Neural cell (in vitro differentiated cells): ENCODE results near the gene CC2D1A. TPM values are rescaled to one million over a fixed set of nuclear protein-coding genes. Genes with fewer than 3 reads are reported as not detected.

Experiments
- H2AFZ ChIP-seq: fragments of 200-600, 300-800 bp; sonication (generic), shearing (Covaris generic); 2 replicates; pipeline ENCODE4 v1.6.0; 2014; ENCODE audit warnings: low read depth, mild to moderate bottlenecking, antibody characterized with exemption, low read length, moderate library complexity
- H3F3A ChIP-seq: fragments of 200-600 bp; shearing (Covaris generic); 2 replicates; pipeline ENCODE4 v1.6.1; 2016; ENCODE audit warnings: mild to moderate bottlenecking, moderate library complexity, mixed read lengths, antibody characterized with exemption, low read length; ENCODE audit not compliant: insufficient read depth, poor library complexity, severe bottlenecking
- H3K27ac ChIP-seq: fragments of 200-600, 300-800 bp; sonication (generic), shearing (Covaris generic); 2 replicates; pipeline ENCODE4 v1.5.1; 2014; ENCODE audit warnings: mild to moderate bottlenecking, low read length, moderate library complexity
- H3K27me3 ChIP-seq: fragments of 300-800, 200-600 bp; sonication (generic), shearing (Covaris generic); 2 replicates; pipeline ENCODE4 v1.6.0; 2014; ENCODE audit warnings: mild to moderate bottlenecking, low read depth, low read length, moderate library complexity; ENCODE audit not compliant: insufficient read depth
- H3K36me3 ChIP-seq: fragments of 300-800, 200-600 bp; sonication (generic), shearing (Covaris generic); 2 replicates; pipeline ENCODE4 v1.5.1; 2014; ENCODE audit warnings: mild to moderate bottlenecking, antibody characterized with exemption, low read length, moderate library complexity; ENCODE audit not compliant: insufficient read depth
- H3K4me2 ChIP-seq: fragments of 300-800, 200-600 bp; sonication (generic), shearing (Covaris generic); 2 replicates; pipeline ENCODE4 v1.6.0; 2014; ENCODE audit warnings: mild to moderate bottlenecking, low read length
- H3K4me3 ChIP-seq: fragments of 300-800, 200-600 bp; sonication (generic), shearing (Covaris generic); 2 replicates; pipeline ENCODE4 v1.5.1; 2014; ENCODE audit warnings: mild to moderate bottlenecking, low read length, moderate library complexity
- H3K79me2 ChIP-seq: fragments of 200-600 bp; shearing (Covaris generic); replicated peaks from 2 replicates; pipeline ENCODE4 v1.6.0; 2014; ENCODE audit warnings: mild to moderate bottlenecking, low read length, moderate library complexity; ENCODE audit not compliant: insufficient read depth
- H3K9ac ChIP-seq: fragments of 300-800, 200-600 bp; sonication (generic), shearing (Covaris generic); 2 replicates; pipeline ENCODE4 v1.6.1; 2016; ENCODE audit warnings: mild to moderate bottlenecking, low read length, mixed read lengths
- H3K9me2 ChIP-seq: fragments of 200-600 bp; shearing (Covaris generic); 2 replicates; pipeline ENCODE4 v1.6.1; 2016; ENCODE audit warnings: mild to moderate bottlenecking, low read length, mixed read lengths; ENCODE audit not compliant: insufficient read depth
- H3K9me3 ChIP-seq: fragments of 200-600, 300-800 bp; sonication (generic), shearing (Covaris generic); 2 replicates; pipeline ENCODE4 v1.6.1; 2016; ENCODE audit warnings: mild to moderate bottlenecking, mixed run types, low read length, moderate library complexity, mixed read lengths
- H4K20me1 ChIP-seq: fragments of 200-600 bp; shearing (Covaris generic); 2 replicates; pipeline ENCODE4 v1.6.1; 2016; ENCODE audit warnings: mild to moderate bottlenecking, mixed run types; ENCODE audit not compliant: insufficient read depth
- EP300 ChIP-seq: fragments of 450-650 bp; conservative IDR thresholded peaks from 2 replicates; pipeline ENCODE4 v1.6.1; 2014; ENCODE audit warnings: antibody characterized with exemption, mild to moderate bottlenecking, moderate library complexity; ENCODE audit not compliant: poor library complexity, severe bottlenecking
- EZH2 ChIP-seq: fragments of 200-600, 300-800 bp; shearing (Covaris generic), sonication (generic); IDR thresholded peaks from 2 replicates; pipeline ENCODE4 v1.6.1; 2014; ENCODE audit warnings: antibody characterized with exemption, low read length, borderline replicate concordance, mild to moderate bottlenecking; ENCODE audit not compliant: insufficient read depth, poor library complexity, severe bottlenecking
- MXI1 ChIP-seq: fragments of 450-650 bp; conservative IDR thresholded peaks from 2 replicates; pipeline ENCODE4 v1.6.1; 2014; ENCODE audit warnings: antibody characterized with exemption, mild to moderate bottlenecking; ENCODE audit not compliant: poor library complexity, severe bottlenecking
- POLR2AphosphoS5 ChIP-seq: IDR thresholded peaks from 2 replicates; pipeline ENCODE4 v1.6.1; 2012
- RAD21 ChIP-seq: fragments of 450-650 bp; conservative IDR thresholded peaks from 2 replicates; pipeline ENCODE4 v1.6.1; 2014; ENCODE audit warnings: antibody characterized with exemption, mild to moderate bottlenecking, moderate library complexity
- SMC3 ChIP-seq: fragments of 450-650 bp; conservative IDR thresholded peaks from 2 replicates; pipeline ENCODE4 v1.6.1; 2014; ENCODE audit warnings: antibody characterized with exemption, mild to moderate bottlenecking, moderate library complexity; ENCODE audit not compliant: poor library complexity
- TAF1 ChIP-seq: IDR thresholded peaks from 2 replicates; pipeline ENCODE4 v1.6.1; 2012; ENCODE audit warnings: low read depth
- polyA plus RNA-seq: library from polyadenylated mRNA; depleted of rRNA; stranded (reverse); fragments of >200 nt; gene quantifications from 2 replicates; pipeline ENCODE4 v1.2.3, GENCODE V29; 2014
- TF ChIP-seq, protein P1 (sequence below): fragments of 450-650 bp; IDR thresholded peaks from 2 replicates; pipeline ENCODE4 v1.5.1; 2014; ENCODE audit warnings: antibody characterized with exemption, mild to moderate bottlenecking, moderate library complexity; ENCODE audit not compliant: poor library complexity, severe bottlenecking
- TF ChIP-seq, protein P2 (sequence below): IDR thresholded peaks from 2 replicates; pipeline ENCODE4 v1.6.1; 2012; ENCODE audit warnings: borderline replicate concordance

Gene CC2D1A
- polyA plus RNA-seq, 1 donor from 2014 or later: 24.5 TPM

DNA sequence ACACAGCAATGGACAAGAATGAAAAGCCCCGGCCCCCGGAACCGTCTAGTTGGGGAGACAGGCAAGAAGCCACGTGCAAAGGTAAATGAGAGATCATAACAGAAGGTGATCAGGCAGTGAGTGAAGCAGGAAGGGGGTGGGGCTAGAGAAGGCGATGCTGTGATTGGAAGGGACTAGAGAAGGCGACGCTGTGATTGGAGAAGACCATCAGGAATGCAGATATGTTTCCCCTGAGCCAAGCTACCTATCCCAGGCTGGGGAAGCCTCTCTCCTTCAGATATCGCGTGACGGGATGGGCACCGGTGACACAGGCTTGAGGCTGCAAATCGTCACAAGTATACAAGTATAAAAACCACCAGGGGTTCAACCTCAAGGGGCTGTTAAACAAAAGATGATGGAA, 68.1 kb downstream of the CC2D1A start:
- no peaks in the 10 kb centered on the region for H3K36me3 ChIP-seq

DNA sequence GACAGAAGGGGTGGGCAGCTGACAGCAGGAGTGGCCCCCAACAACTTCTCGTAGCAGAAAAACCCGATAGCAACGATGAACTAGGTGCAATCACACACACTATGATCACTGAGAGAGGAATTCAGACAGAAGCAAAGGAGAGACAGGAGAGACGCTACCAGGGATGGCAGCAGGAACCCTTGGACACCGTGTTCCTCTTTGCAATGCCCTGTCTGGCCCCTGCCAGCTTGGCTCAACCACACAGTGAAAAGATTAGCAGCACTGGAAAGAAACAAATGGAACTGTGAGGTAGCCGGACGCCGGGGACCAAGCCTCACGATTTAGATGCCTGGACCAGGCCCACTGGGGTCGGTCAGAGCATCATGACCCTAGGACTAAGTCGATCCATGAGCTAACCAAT, 69.9 kb downstream of the CC2D1A start:
- Histone ChIP-seq H4K20me1 (no peaks in the 10 kb centered on the region), H3K9ac (no peak overlapping the region), H3K9me2 (no peaks in the 10 kb centered on the region), H2AFZ (no peak overlapping the region), H3K9me3 (no peaks in the 10 kb centered on the region), H3K27ac (no peak overlapping the region), H3K4me3 (no peak overlapping the region), H3F3A (no peaks in the 10 kb centered on the region), H3K4me2 (no peak overlapping the region), H3K79me2 (no peaks in the 10 kb centered on the region), H3K36me3 (no peaks in the 10 kb centered on the region), H3K27me3 (no peaks in the 10 kb centered on the region)
- TF ChIP-seq MXI1: no peak
- TF ChIP-seq SMC3: no peak
- TF ChIP-seq EZH2: no peak
- TF ChIP-seq, protein P1, sequence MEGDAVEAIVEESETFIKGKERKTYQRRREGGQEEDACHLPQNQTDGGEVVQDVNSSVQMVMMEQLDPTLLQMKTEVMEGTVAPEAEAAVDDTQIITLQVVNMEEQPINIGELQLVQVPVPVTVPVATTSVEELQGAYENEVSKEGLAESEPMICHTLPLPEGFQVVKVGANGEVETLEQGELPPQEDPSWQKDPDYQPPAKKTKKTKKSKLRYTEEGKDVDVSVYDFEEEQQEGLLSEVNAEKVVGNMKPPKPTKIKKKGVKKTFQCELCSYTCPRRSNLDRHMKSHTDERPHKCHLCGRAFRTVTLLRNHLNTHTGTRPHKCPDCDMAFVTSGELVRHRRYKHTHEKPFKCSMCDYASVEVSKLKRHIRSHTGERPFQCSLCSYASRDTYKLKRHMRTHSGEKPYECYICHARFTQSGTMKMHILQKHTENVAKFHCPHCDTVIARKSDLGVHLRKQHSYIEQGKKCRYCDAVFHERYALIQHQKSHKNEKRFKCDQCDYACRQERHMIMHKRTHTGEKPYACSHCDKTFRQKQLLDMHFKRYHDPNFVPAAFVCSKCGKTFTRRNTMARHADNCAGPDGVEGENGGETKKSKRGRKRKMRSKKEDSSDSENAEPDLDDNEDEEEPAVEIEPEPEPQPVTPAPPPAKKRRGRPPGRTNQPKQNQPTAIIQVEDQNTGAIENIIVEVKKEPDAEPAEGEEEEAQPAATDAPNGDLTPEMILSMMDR: no peak
- no peak for TF ChIP-seq RAD21
- no peak for TF ChIP-seq TAF1
- TF ChIP-seq POLR2AphosphoS5: no peak
- TF ChIP-seq, protein P2, sequence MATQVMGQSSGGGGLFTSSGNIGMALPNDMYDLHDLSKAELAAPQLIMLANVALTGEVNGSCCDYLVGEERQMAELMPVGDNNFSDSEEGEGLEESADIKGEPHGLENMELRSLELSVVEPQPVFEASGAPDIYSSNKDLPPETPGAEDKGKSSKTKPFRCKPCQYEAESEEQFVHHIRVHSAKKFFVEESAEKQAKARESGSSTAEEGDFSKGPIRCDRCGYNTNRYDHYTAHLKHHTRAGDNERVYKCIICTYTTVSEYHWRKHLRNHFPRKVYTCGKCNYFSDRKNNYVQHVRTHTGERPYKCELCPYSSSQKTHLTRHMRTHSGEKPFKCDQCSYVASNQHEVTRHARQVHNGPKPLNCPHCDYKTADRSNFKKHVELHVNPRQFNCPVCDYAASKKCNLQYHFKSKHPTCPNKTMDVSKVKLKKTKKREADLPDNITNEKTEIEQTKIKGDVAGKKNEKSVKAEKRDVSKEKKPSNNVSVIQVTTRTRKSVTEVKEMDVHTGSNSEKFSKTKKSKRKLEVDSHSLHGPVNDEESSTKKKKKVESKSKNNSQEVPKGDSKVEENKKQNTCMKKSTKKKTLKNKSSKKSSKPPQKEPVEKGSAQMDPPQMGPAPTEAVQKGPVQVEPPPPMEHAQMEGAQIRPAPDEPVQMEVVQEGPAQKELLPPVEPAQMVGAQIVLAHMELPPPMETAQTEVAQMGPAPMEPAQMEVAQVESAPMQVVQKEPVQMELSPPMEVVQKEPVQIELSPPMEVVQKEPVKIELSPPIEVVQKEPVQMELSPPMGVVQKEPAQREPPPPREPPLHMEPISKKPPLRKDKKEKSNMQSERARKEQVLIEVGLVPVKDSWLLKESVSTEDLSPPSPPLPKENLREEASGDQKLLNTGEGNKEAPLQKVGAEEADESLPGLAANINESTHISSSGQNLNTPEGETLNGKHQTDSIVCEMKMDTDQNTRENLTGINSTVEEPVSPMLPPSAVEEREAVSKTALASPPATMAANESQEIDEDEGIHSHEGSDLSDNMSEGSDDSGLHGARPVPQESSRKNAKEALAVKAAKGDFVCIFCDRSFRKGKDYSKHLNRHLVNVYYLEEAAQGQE: no peak
- TF ChIP-seq EP300: no peak

More for the DNA sequence above, 68.1 kb downstream of the CC2D1A start:
- no peak overlapping the region for H2AFZ ChIP-seq
- no peaks in the 10 kb centered on the region for H3K9me3 ChIP-seq
- H3K9me2 ChIP-seq: no peaks in the 10 kb centered on the region
- no peak for TF ChIP-seq RAD21
- H3K27ac ChIP-seq: peak overlapping the region; percentile 28
- H3K79me2 ChIP-seq: no peaks in the 10 kb centered on the region
- no peaks in the 10 kb centered on the region for H4K20me1 ChIP-seq
- H3K4me3 ChIP-seq: no peak overlapping the region
- no peaks in the 10 kb centered on the region for H3F3A ChIP-seq
- H3K4me2 ChIP-seq: no peak overlapping the region
- H3K9ac ChIP-seq: no peak overlapping the region
- H3K27me3 ChIP-seq: no peaks in the 10 kb centered on the region

DNA sequence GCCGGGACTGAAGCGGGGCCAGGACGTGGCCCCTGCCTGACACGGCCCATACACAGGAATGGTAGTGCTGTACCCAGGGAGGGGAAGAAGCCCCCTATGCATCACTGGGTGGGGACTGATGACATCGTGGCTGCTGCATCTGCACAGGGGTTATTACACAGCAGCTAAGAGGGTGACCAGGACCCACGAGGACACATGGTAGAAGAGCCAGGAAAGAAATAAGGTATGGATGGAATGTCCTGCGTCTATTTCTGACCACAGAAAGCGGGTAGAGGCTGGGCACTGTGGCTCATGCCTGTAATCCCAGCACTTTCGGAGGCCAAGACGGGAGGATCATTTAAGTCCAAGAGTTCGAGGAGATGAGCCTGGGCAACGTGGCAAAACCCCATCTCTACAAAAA, 70.4 kb downstream of the CC2D1A start:
- no peak overlapping the region for H2AFZ ChIP-seq
- no peak overlapping the region for H3K4me2 ChIP-seq
- H4K20me1 ChIP-seq: no peaks in the 10 kb centered on the region
- H3K36me3 ChIP-seq: no peaks in the 10 kb centered on the region
- no peaks in the 10 kb centered on the region for H3K27me3 ChIP-seq
- no peaks in the 10 kb centered on the region for H3F3A ChIP-seq
- no peak for TF ChIP-seq TAF1
- no peak for TF ChIP-seq POLR2AphosphoS5
- TF ChIP-seq RAD21: no peak
- no peak for TF ChIP-seq SMC3
- no peaks in the 10 kb centered on the region for H3K9me3 ChIP-seq
- H3K79me2 ChIP-seq: no peaks in the 10 kb centered on the region
- H3K4me3 ChIP-seq: no peak overlapping the region
- H3K9me2 ChIP-seq: no peaks in the 10 kb centered on the region
- H3K9ac ChIP-seq: no peak overlapping the region
- H3K27ac ChIP-seq: no peak overlapping the region
